Cardiac atrium fibroblast (primary cell): ENCODE results near the gene SLC10A1. TPM values are rescaled to one million over a fixed set of nuclear protein-coding genes. Genes with fewer than 3 reads are reported as not detected.

Experiments
- total RNA-seq: library from RNA; depleted of rRNA; stranded (reverse); fragments of >200 nt; gene quantifications from 2 replicates; pipeline ENCODE4 v1.2.3, GENCODE V29; 2015

The SLC10A1 gene
- not detected in 2 replicates for total RNA-seq

DNA sequence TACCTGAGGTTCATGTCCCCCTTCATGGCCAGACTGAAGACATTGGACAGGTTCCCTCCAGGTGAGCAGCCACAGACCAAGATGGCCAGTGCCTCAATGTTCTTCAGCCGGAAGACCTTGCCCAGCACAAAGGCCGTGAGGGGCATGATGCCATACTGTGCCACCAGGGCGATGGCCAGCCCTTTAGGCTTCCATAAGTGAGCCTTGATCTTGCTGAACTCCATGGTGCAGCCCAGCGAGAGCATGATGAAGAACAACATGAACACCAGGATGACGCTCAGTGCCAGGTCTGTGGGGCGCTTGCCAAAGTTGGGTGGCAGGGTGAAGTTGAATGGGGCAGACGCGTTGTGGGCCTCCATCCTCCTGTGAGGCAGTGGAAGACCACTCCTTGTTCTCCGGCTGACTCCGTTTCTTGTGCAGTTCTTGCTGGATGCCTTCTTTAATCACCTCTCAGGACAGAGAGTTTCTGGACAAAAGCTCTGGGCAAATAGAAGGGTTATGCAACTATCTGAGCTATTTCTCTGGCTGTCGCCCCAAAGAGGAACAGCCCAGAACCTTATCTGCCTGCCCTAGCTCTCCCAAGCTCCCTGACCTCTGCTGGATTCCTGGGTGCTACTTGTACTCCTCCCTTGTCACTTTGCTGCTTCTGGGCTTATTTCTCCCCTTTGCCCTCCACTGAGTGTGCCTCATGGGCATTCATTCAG, at the start of gene SLC10A1:
Gene SLC10A1 (minus strand): TSS at position 445 of the 704 bp plus-strand sequence. CDS start 86 bp downstream, at position 359.

DNA sequence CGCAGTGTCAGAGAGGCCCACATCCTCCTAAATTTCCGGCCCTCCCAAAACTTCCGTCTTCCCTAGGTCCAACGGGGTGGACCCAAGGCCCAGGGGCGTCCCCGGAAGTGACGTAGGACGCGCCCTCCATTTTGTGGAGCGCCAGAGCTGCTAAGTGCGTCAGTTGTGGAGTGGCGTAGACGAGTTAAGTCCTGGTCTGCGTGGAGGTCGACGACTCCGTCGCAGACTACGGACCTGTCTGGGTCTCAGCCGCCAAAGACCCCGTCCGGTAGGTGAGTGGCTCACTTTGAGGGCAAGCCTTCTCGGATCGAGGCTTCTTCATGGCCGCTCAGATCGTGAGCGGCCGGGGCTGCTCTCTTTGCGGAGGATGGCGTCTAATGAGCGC, 30.1 kb downstream of the SLC10A1 start, which contains the start of gene SRSF5:
Gene SRSF5 (plus strand): TSS at position 159 of the 385 bp plus-strand sequence. CDS start 1,015 bp downstream, outside the sequence.

Other genes with a start within 250 kb of the SLC10A1 start
- gene CCDC177, start 222.4 kb downstream of the SLC10A1 start, total RNA-seq = 0.16 and 0.54 TPM in 2 replicates
- 12.6 and 20.4 TPM in 2 replicates for gene SUSD6, start 185.6 kb downstream of the SLC10A1 start, total RNA-seq
- 108 and 145 TPM in 2 replicates for gene SRSF5, start 30.1 kb downstream of the SLC10A1 start, total RNA-seq
- 2.3 TPM in 1 of 2 replicates, not detected in the other for gene SMOC1, start 82.2 kb upstream of the SLC10A1 start, total RNA-seq